ENCODE measurements around the gene COPRS.

COPRS gene

DNA sequence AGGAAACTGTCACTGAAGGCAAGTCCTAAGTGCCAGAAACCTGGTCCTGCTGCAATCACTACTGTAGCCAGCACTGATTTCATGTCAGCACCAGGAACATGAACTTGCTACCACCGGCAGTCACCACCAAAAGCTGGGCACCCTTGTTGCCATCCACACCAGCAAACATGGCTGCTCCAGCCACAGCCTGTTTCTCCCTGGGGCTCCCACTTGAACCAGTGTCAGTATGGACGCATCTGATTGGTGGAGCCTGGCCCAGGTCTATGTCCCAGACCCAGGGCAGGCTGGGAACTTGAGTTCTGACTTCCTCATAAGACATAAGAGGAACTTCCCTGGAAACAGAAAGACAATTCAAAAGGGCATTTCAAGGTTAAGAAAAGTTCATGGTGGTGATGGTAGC is 56.5 kb downstream of the COPRS start:
- H3K4me1 Mint-ChIP-seq = no peaks in the 10 kb centered on the region
- H3K27ac Mint-ChIP-seq = no peak overlapping the region
- no peaks in the 10 kb centered on the region for H3K27me3 Mint-ChIP-seq
- H3K9me3 Mint-ChIP-seq = no peaks in the 10 kb centered on the region
- H3K4me3 Mint-ChIP-seq = no peak overlapping the region
- no peaks in the 10 kb centered on the region for H3K36me3 Mint-ChIP-seq
